SU-DHL-6 (cell line): ENCODE measurements around the gene WDSUB1.

Experiments
- H2AFZ ChIP-seq: fragments of 200-600 bp; sonication (generic); 2 replicates; pipeline ENCODE4 v1.6.1; 2014; ENCODE audit warnings: low read depth, mild to moderate bottlenecking, moderate library complexity, mixed read lengths, antibody characterized with exemption, low read length; ENCODE audit not compliant: severe bottlenecking
- H3F3A ChIP-seq: fragments of 200-600 bp; shearing (Covaris generic); 2 replicates; pipeline ENCODE4 v1.6.0; 2016; ENCODE audit warnings: antibody characterized with exemption, mild to moderate bottlenecking; ENCODE audit not compliant: insufficient read depth
- H3K27ac ChIP-seq: fragments of 200-600 bp; sonication (generic); 2 replicates; pipeline ENCODE4 v1.5.1; 2016; ENCODE audit warnings: low read depth, mild to moderate bottlenecking, low read length, moderate library complexity, mixed read lengths
- H3K27me3 ChIP-seq: fragments of 200-600 bp; sonication (generic), shearing (Covaris generic); 2 replicates; pipeline ENCODE4 v1.6.0; 2014; ENCODE audit warnings: mild to moderate bottlenecking, low read length
- H3K36me3 ChIP-seq: fragments of 200-600 bp; sonication (generic); 2 replicates; pipeline ENCODE4 v1.6.1; 2014; ENCODE audit warnings: mild to moderate bottlenecking, low read length, mixed read lengths
- H3K4me2 ChIP-seq: fragments of 300-600, 200-600 bp; shearing (Covaris generic), sonication (generic); 2 replicates; pipeline ENCODE4 v1.6.0; 2014; ENCODE audit warnings: low read length, low read depth, mild to moderate bottlenecking; ENCODE audit not compliant: poor library complexity, severe bottlenecking
- H3K4me3 ChIP-seq: fragments of 200-600 bp; sonication (generic); 2 replicates; pipeline ENCODE4 v1.5.1; 2014; ENCODE audit warnings: antibody characterized with exemption, low read length, mild to moderate bottlenecking, mixed read lengths; ENCODE audit not compliant: insufficient read depth, poor library complexity, severe bottlenecking
- H3K79me2 ChIP-seq: fragments of 200-600 bp; sonication (generic); 2 replicates; pipeline ENCODE4 v1.6.1; 2014; ENCODE audit warnings: mild to moderate bottlenecking, low read length, moderate library complexity; ENCODE audit not compliant: insufficient read depth
- H3K9ac ChIP-seq: fragments of 200-600 bp; sonication (generic); 2 replicates; pipeline ENCODE4 v1.7.0; 2014; ENCODE audit warnings: mild to moderate bottlenecking, low read length
- H3K9me2 ChIP-seq: fragments of 200-600 bp; sonication (generic); replicated peaks from 2 replicates; pipeline ENCODE4 v1.6.1; 2014; ENCODE audit warnings: low read length; ENCODE audit not compliant: insufficient read depth
- H3K9me3 ChIP-seq: fragments of 200-600 bp; sonication (generic); 2 replicates; pipeline ENCODE4 v1.6.1; 2014; ENCODE audit warnings: low read length, mixed read lengths; ENCODE audit not compliant: insufficient read depth
- H4K20me1 ChIP-seq: fragments of 200-600 bp; sonication (generic); 2 replicates; pipeline ENCODE4 v1.6.1; 2014; ENCODE audit warnings: low read depth, mild to moderate bottlenecking, antibody characterized with exemption, low read length, moderate library complexity, mixed read lengths
- EZH2phosphoT487 ChIP-seq: fragments of 200-600 bp; sonication (generic), shearing (Covaris generic); conservative IDR thresholded peaks from 2 replicates; pipeline ENCODE4 v1.6.1; 2018; ENCODE audit warnings: mild to moderate bottlenecking, antibody characterized with exemption, low read length, moderate library complexity, mixed read lengths
- TF ChIP-seq, protein P1 (sequence below): fragments of 200-600 bp; sonication (generic); IDR thresholded peaks from one replicate; pipeline ENCODE4 v1.5.1; 2017; ENCODE audit warnings: antibody characterized with exemption, mild to moderate bottlenecking, low read length, moderate library complexity; ENCODE audit not compliant: insufficient read depth, poor library complexity, severe bottlenecking

Gene WDSUB1, protein sequence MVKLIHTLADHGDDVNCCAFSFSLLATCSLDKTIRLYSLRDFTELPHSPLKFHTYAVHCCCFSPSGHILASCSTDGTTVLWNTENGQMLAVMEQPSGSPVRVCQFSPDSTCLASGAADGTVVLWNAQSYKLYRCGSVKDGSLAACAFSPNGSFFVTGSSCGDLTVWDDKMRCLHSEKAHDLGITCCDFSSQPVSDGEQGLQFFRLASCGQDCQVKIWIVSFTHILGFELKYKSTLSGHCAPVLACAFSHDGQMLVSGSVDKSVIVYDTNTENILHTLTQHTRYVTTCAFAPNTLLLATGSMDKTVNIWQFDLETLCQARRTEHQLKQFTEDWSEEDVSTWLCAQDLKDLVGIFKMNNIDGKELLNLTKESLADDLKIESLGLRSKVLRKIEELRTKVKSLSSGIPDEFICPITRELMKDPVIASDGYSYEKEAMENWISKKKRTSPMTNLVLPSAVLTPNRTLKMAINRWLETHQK

DNA sequence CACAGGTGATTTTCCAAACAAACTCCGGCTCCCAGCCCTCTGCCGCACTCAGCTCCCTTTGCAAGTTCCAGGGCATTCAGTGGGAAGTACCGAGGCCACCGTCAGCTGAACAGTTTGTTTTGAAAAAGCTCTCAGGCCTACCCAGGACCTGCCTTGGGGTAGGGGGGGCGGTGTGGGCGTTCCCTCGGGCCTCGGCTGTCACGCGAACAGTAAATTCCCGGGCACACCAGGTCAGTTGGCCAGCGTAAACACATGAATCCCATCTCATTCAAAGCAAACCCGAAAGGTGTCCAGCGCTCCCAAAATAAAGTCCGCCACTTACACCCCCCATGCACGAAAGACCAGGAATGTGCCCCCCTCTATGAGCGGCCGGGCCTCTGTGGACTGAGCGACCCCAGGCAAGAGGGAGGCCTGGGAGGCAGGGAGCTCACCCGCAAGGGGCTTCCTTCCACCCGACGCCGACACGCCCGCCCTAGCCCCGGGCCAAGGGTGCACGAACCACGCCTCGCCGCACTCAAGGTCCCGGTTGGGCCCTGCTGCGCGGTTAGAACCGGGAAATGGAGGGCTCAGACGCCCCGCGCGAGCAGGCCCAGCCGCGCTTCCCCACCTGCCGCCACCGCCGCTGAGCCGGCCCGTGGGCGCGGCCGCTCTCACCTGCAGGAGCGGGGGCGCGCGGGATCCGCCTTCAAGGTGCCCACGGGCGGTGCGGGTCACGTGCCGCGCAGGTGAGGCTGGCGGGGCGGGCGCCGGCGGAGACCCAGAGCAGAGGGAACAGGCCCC lies at the start of gene WDSUB1:
Gene WDSUB1 (minus strand): TSS at position 775 of the 780 bp plus-strand sequence. CDS start 3,634 bp downstream, outside the sequence.
- peak within 1 kb of the TSS; percentile 85 for H3K4me2 ChIP-seq
- no peaks in the 10 kb centered on the region for H3K36me3 ChIP-seq
- H3K4me3 ChIP-seq: peak within 1 kb of the TSS; percentile 76
- peaks cover 12% of the 10 kb centered on the region; the same call in 1 of the 2 replicates for H3F3A ChIP-seq
- peak within 1 kb of the TSS; percentile 69 for H3K9ac ChIP-seq
- H4K20me1 ChIP-seq: no peaks in the 10 kb centered on the region
- TF ChIP-seq EZH2phosphoT487: no peak
- TF ChIP-seq, protein P1, sequence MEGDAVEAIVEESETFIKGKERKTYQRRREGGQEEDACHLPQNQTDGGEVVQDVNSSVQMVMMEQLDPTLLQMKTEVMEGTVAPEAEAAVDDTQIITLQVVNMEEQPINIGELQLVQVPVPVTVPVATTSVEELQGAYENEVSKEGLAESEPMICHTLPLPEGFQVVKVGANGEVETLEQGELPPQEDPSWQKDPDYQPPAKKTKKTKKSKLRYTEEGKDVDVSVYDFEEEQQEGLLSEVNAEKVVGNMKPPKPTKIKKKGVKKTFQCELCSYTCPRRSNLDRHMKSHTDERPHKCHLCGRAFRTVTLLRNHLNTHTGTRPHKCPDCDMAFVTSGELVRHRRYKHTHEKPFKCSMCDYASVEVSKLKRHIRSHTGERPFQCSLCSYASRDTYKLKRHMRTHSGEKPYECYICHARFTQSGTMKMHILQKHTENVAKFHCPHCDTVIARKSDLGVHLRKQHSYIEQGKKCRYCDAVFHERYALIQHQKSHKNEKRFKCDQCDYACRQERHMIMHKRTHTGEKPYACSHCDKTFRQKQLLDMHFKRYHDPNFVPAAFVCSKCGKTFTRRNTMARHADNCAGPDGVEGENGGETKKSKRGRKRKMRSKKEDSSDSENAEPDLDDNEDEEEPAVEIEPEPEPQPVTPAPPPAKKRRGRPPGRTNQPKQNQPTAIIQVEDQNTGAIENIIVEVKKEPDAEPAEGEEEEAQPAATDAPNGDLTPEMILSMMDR: no peak
- no peaks in the 10 kb centered on the region for H3K27me3 ChIP-seq
- H2AFZ ChIP-seq: peak within 1 kb of the TSS; percentile 94
- no peaks in the 10 kb centered on the region for H3K9me3 ChIP-seq
- H3K27ac ChIP-seq: no peak within 1 kb of the TSS
- H3K79me2 ChIP-seq: 0 out of 2 replicates have a peak, but pooled peaks cover 6% of the 10 kb centered on the region
- no peaks in the 10 kb centered on the region for H3K9me2 ChIP-seq

DNA sequence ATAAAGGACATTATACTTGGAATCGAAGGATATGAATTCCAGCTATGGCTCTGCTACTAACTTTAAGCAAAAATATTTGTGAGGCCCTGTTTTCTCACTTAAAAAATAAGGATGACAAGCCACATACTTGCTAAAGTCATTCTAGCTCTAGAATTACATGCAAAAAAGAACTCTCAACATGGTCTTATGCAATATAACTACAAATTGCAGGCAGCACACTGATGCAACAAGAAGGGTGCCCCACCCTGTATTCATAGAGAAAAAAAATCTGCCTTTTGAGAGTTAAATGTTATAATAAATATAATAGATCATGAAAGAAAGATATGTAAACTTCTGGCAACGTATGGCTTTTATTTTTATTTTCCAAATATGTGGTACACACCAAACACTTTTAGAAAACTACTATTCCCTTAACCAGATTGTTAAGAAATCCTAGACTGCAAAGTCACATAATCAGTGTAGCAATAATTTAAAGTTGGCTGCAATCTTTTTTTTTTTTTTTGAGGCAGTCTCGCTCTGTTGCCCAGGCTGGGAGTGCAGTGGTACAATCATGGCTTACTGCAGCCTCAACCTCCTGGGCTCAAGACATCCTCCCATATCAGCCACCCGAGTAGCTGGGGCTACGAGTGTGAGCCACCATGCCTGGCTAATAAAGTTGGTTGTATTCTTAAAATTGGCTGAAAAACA lies 40.2 kb upstream of the WDSUB1 start:
- H3K9ac ChIP-seq: no peak overlapping the region
- H3K79me2 ChIP-seq: no peaks in the 10 kb centered on the region
- no peak overlapping the region for H2AFZ ChIP-seq
- H4K20me1 ChIP-seq: no peaks in the 10 kb centered on the region
- H3F3A ChIP-seq: 0 out of 2 replicates have a peak, but pooled peaks cover 7% of the 10 kb centered on the region
- H3K4me2 ChIP-seq: no peak overlapping the region
- no peaks in the 10 kb centered on the region for H3K9me2 ChIP-seq
- TF ChIP-seq EZH2phosphoT487: no peak
- TF ChIP-seq, protein P1: no peak
- no peak overlapping the region for H3K27ac ChIP-seq
- H3K9me3 ChIP-seq: no peaks in the 10 kb centered on the region
- no peaks in the 10 kb centered on the region for H3K36me3 ChIP-seq
- H3K4me3 ChIP-seq: no peak overlapping the region
- H3K27me3 ChIP-seq: no peaks in the 10 kb centered on the region

DNA sequence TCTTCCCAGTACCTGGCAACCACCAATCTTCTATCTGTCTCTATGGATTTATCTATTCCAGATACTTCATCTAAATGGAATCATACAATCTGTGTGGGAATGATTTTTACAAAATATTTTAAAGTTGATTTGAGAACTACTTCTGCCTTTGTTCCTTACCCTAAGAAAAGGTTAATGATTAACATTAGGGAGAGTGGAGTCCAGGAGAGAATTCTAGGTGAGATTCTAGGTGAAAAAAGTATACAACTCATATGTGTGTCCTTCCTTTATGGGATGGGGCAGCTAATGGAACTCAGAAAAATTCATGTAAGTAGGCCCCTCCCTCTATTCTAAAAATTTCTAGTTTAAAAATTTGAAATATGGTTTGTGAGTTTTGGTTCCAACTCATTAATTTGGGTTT lies 35.9 kb upstream of the WDSUB1 start:
- Histone ChIP-seq H3F3A (0 out of 2 replicates have a peak, but pooled peaks cover 7% of the 10 kb centered on the region), H3K4me3 (no peak overlapping the region), H3K4me2 (no peak overlapping the region), H2AFZ (no peak overlapping the region), H3K9me3 (no peaks in the 10 kb centered on the region), H3K9ac (no peak overlapping the region), H3K27me3 (no peaks in the 10 kb centered on the region), H3K9me2 (no peaks in the 10 kb centered on the region), H3K27ac (no peak overlapping the region), H3K36me3 (no peaks in the 10 kb centered on the region), H3K79me2 (no peaks in the 10 kb centered on the region), H4K20me1 (no peaks in the 10 kb centered on the region)
- no peak for TF ChIP-seq EZH2phosphoT487
- TF ChIP-seq, protein P1: no peak
